ENCODE measurements around the gene PODN. TPM values are rescaled to one million over a fixed set of nuclear protein-coding genes. Genes with fewer than 3 reads are reported as not detected.

Gene PODN
- total RNA-seq, 1 experiment from 2014 or later: not detected

GRCh38 chr1:53088616-53089300 is 26.7 kb downstream of the PODN start:
- no peak for DNase-seq (ENCODE audit: low read depth)

GRCh38 chr1:53089478-53090226 is 27.6 kb downstream of the PODN start:
- DNase-seq (ENCODE audit: low read depth): no peak

GRCh38 chr1:53090227-53091147 is 28.5 kb downstream of the PODN start:
- DNase-seq (ENCODE audit: low read depth): no peak

- peak; percentile 55 for DNase-seq (ENCODE audit: low read depth)
Measured at GRCh38 chr1:53091841-53092645, 30.0 kb downstream of the PODN start.

- DNase-seq (ENCODE audit: low read depth): no peak
Measured at GRCh38 chr1:53092659-53093450, 30.8 kb downstream of the PODN start.

GRCh38 chr1:53093451-53093754 is 31.4 kb downstream of the PODN start:
- DNase-seq (ENCODE audit: low read depth): no peak

GRCh38 chr1:53093778-53094532 is 31.9 kb downstream of the PODN start:
- no peak for DNase-seq (ENCODE audit: low read depth)

GRCh38 chr1:53094533-53094919 is 32.5 kb downstream of the PODN start:
- no peak for DNase-seq (ENCODE audit: low read depth)

GRCh38 chr1:53104289-53104913 is 42.4 kb downstream of the PODN start:
- DNase-seq (ENCODE audit: low read depth): no peak

GRCh38 chr1:53107090-53107489 is 45.1 kb downstream of the PODN start:
- DNase-seq (ENCODE audit: low read depth): no peak

GRCh38 chr1:53107570-53108322 is 45.7 kb downstream of the PODN start:
- DNase-seq (ENCODE audit: low read depth): peak; percentile 25

- DNase-seq (ENCODE audit: low read depth): no peak
Measured at GRCh38 chr1:53108646-53109580, 46.9 kb downstream of the PODN start.

- DNase-seq (ENCODE audit: low read depth): peak; percentile 42
Measured at GRCh38 chr1:53110370-53111072, 48.5 kb downstream of the PODN start.

- no peak for DNase-seq (ENCODE audit: low read depth)
Measured at GRCh38 chr1:53111073-53111556, 49.1 kb downstream of the PODN start.

- no peak for DNase-seq (ENCODE audit: low read depth)
Measured at GRCh38 chr1:53111693-53112092, 49.7 kb downstream of the PODN start.

- DNase-seq (ENCODE audit: low read depth): peak; percentile 59
Measured at GRCh38 chr1:53112271-53112774, 50.3 kb downstream of the PODN start.
